ENCODE measurements around the gene PHRF1. TPM values are rescaled to one million over a fixed set of nuclear protein-coding genes. Genes with fewer than 3 reads are reported as not detected.

The PHRF1 gene
- total RNA-seq, 1 experiment from 2014 or later, result 31.8 TPM

DNA sequence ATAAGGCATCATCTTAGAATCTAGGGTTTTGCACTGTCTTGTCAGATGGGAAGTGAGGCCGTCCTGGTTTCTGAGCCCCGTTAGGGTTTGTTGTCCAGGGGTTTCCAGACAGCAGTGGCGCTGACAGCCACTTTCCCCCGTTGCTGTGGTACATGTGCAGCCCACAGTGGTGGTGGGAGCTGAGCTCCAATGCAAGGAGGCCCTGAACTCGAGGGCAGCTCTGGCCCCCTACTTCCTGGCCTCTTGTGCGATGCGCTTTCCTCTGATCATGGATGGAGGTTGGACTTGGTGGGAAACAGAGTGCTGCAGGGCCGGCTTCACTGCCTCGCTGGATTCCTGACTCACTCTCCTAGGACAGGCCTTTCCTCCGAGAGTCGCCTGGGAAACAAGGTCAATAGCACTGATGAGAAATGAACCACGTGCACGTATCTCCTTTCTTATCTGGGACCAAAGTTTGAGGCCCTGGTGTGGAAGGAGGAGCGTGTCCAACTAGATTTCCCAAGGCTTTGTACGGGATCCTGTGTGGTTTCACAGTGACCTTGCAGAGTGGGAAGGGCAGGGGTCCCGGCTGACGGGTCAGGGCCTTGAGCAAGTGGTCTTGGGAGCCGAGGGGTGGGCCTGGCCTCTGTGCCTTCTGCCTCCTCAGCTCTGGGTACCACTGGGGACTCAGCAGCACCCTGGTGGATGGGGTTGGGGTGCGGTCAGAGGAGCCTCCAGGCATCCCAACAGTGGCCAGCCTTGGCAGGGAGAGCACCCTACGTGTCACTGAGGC lies 3.7 kb downstream of the PHRF1 start:
- no peak overlapping the region for H3K4me3 Mint-ChIP-seq (ENCODE audit: unreplicated experiment)
- no peak overlapping the region for H3K27ac Mint-ChIP-seq (ENCODE audit: low read depth, unreplicated experiment)
- POLR2A ChIA-PET, result interaction anchor here (1.3 kb wide), 1 partner anchor 11 kb away, joined by 4 read pairs; no protein-coding TSS in a partner anchor
- TF ChIP-seq, protein P1, sequence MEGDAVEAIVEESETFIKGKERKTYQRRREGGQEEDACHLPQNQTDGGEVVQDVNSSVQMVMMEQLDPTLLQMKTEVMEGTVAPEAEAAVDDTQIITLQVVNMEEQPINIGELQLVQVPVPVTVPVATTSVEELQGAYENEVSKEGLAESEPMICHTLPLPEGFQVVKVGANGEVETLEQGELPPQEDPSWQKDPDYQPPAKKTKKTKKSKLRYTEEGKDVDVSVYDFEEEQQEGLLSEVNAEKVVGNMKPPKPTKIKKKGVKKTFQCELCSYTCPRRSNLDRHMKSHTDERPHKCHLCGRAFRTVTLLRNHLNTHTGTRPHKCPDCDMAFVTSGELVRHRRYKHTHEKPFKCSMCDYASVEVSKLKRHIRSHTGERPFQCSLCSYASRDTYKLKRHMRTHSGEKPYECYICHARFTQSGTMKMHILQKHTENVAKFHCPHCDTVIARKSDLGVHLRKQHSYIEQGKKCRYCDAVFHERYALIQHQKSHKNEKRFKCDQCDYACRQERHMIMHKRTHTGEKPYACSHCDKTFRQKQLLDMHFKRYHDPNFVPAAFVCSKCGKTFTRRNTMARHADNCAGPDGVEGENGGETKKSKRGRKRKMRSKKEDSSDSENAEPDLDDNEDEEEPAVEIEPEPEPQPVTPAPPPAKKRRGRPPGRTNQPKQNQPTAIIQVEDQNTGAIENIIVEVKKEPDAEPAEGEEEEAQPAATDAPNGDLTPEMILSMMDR (IDR thresholded peaks at IDR 0.05; ENCODE audit: unreplicated experiment), result no peak
- DNase-seq (ENCODE audit: unreplicated experiment), result no peak
- intact Hi-C loops (cut with micrococcal nuclease), result no loop called here
- no peaks in the 10 kb centered on the region for H3K9me3 Mint-ChIP-seq (ENCODE audit: unreplicated experiment)
- H3K36me3 Mint-ChIP-seq (ENCODE audit: insufficient read depth, unreplicated experiment), result peaks cover 32% of the 10 kb centered on the region
- CTCF ChIA-PET, result interaction anchor here (0.7 kb wide), 1 partner anchor 184 kb away, joined by 3 read pairs; no protein-coding TSS in a partner anchor
- no TSS peak for BruUV-seq (replicated peaks)
- H3K27me3 Mint-ChIP-seq (ENCODE audit: insufficient read depth, unreplicated experiment), result no peaks in the 10 kb centered on the region
- H3K4me1 Mint-ChIP-seq (ENCODE audit: insufficient read depth, unreplicated experiment), result peaks cover 25% of the 10 kb centered on the region

DNA sequence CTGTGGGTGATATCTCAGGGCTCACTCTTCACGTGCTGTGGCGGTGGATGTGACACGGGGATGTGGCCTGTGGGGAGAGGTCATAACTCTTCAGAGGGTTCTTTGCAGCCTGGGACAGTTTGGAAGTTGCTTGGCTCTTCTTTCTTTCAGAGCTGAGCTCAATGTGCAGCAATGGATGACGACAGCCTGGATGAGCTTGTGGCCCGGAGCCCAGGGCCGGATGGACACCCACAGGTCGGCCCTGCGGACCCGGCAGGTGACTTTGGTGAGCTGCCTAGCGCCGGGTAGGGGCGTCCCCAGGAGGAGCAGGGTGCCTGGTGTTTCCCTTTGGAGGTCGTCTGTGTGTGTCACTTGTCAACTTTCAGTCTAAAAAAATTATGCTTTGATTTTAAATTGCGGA lies 5.1 kb downstream of the PHRF1 start:
- ChIA-PET CTCF (interaction anchor here (0.5 to 0.7 kb wide), 3 partner anchors 20 to 860 kb away, joined by 3 read pairs; no protein-coding TSS in a partner anchor), POLR2A (interaction anchor here (1.3 kb wide), 1 partner anchor 13 kb away, joined by 4 read pairs; no protein-coding TSS in a partner anchor)
- Mint-ChIP-seq H3K36me3 (ENCODE audit: insufficient read depth, unreplicated experiment) (peaks cover 37% of the 10 kb centered on the region), H3K27me3 (ENCODE audit: insufficient read depth, unreplicated experiment) (no peaks in the 10 kb centered on the region), H3K4me1 (ENCODE audit: insufficient read depth, unreplicated experiment) (peaks cover 23% of the 10 kb centered on the region), H3K27ac (ENCODE audit: low read depth, unreplicated experiment) (no peak overlapping the region), H3K4me3 (ENCODE audit: unreplicated experiment) (no peak overlapping the region), H3K9me3 (ENCODE audit: unreplicated experiment) (no peaks in the 10 kb centered on the region)
- no TSS peak for BruUV-seq (replicated peaks)
- no peak for DNase-seq (ENCODE audit: unreplicated experiment)
- TF ChIP-seq, protein P1 (IDR thresholded peaks at IDR 0.05; ENCODE audit: unreplicated experiment), result no peak
- intact Hi-C loops (cut with micrococcal nuclease), result no loop called here

DNA sequence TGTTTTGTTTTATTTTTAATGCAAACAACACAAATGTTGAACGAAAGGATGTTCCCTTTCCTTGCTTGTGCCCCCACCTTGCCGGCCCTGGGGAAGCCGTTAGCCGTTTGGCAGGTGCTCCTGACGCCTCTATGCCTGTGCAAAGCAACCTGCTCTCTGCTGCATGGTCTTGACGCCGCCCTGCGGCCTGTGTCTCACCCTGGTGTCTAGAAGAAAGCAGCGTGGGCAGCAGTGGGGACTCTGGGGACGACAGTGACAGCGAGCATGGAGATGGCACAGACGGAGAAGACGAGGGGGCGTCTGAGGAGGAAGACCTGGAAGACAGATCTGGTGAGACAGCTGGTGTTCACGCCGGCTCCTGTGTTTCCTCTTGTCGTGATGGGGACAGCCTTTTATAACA lies 5.5 kb downstream of the PHRF1 start:
- Mint-ChIP-seq H3K36me3 (ENCODE audit: insufficient read depth, unreplicated experiment) (peaks cover 39% of the 10 kb centered on the region), H3K27ac (ENCODE audit: low read depth, unreplicated experiment) (no peak overlapping the region), H3K9me3 (ENCODE audit: unreplicated experiment) (no peaks in the 10 kb centered on the region), H3K4me1 (ENCODE audit: insufficient read depth, unreplicated experiment) (peaks cover 23% of the 10 kb centered on the region), H3K27me3 (ENCODE audit: insufficient read depth, unreplicated experiment) (no peaks in the 10 kb centered on the region), H3K4me3 (ENCODE audit: unreplicated experiment) (no peak overlapping the region)
- intact Hi-C loops (cut with micrococcal nuclease), result no loop called here
- TF ChIP-seq, protein P1 (IDR thresholded peaks at IDR 0.05; ENCODE audit: unreplicated experiment), result no peak
- POLR2A ChIA-PET, result interaction anchor here (1.3 kb wide), 1 partner anchor 13 kb away, joined by 4 read pairs; no protein-coding TSS in a partner anchor
- CTCF ChIA-PET, result interaction anchor here (0.5 to 0.7 kb wide), 3 partner anchors 20 to 860 kb away, joined by 3 read pairs; no protein-coding TSS in a partner anchor
- BruUV-seq (replicated peaks), result no TSS peak
- DNase-seq (ENCODE audit: unreplicated experiment), result no peak

DNA sequence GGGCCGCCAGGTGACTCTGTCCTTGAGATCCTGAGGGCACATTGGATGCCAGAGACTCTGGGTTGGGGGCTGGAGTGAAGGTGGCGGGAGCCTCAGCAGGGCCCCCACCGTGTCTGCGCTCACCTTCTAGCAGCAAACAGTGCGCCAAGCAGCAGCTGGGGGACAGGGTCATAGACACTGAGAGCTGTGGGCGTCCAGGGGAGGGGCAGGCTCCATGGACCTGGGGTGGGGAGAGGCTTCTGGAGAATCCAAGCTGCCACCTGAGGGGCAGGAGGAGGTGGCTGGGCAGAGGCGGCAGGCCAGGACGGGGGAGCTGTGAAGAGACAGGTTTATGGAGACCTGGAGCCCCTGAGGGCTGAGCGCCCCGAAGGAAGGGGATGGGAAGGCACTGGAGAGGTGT lies 8.0 kb downstream of the PHRF1 start:
- Mint-ChIP-seq H3K27ac (ENCODE audit: low read depth, unreplicated experiment) (no peak overlapping the region), H3K27me3 (ENCODE audit: insufficient read depth, unreplicated experiment) (no peaks in the 10 kb centered on the region), H3K9me3 (ENCODE audit: unreplicated experiment) (no peaks in the 10 kb centered on the region), H3K36me3 (ENCODE audit: insufficient read depth, unreplicated experiment) (peaks cover 63% of the 10 kb centered on the region), H3K4me1 (ENCODE audit: insufficient read depth, unreplicated experiment) (peaks cover 11% of the 10 kb centered on the region), H3K4me3 (ENCODE audit: unreplicated experiment) (no peak overlapping the region)
- POLR2A ChIA-PET, result interaction anchor here (1.2 kb wide), 1 partner anchor 8 kb away, joined by 3 read pairs; the partner anchor contains the start of gene PHRF1
- no peak for DNase-seq (ENCODE audit: unreplicated experiment)
- no TSS peak for BruUV-seq (replicated peaks)
- intact Hi-C loops (cut with micrococcal nuclease), result no loop called here
- TF ChIP-seq, protein P1 (IDR thresholded peaks at IDR 0.05; ENCODE audit: unreplicated experiment), result no peak
- CTCF ChIA-PET, result no interaction called here
